VCaP (cell line): ENCODE results near the gene GPR65.
A peak's percentile ranks its signal among the peaks of the same experiment; 100 is the strongest.

Source experiments
- H3K27ac ChIP-seq: fragments of 450-650 bp; 2 replicates; pipeline ENCODE4 v1.5.1; 2017
- TF ChIP-seq, protein P1 (sequence below): fragments of 450-650 bp; conservative IDR thresholded peaks from 2 replicates; pipeline ENCODE4 v1.5.1; 2017; ENCODE audit warnings: mild to moderate bottlenecking, moderate library complexity

The GPR65 gene

DNA sequence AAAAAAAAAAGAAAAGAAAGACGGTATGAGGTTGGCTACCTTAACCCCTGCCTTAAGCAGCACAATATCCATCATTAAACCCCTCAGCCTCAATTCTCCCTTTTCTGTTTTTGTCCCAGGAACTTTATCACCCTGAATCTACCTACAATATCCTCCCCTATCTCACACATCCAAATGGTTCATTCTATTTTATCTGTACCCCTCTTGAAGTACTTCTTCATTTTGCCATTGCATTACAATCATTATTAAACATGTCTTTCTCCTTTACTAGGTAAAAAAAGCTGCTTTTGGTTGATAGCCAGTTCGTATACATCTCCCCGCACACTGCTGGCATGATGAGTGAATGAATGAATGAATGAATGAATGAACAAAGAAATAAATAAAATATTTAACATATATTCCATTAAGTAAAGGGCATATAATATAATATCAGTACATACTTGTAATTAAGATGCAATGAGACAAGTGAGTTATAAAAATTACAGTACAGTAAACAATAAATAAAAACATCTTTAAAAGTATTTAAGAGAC lies 364 bp upstream of the GPR65 start:
- H3K27ac ChIP-seq = no peak overlapping the region
- TF ChIP-seq, protein P1, sequence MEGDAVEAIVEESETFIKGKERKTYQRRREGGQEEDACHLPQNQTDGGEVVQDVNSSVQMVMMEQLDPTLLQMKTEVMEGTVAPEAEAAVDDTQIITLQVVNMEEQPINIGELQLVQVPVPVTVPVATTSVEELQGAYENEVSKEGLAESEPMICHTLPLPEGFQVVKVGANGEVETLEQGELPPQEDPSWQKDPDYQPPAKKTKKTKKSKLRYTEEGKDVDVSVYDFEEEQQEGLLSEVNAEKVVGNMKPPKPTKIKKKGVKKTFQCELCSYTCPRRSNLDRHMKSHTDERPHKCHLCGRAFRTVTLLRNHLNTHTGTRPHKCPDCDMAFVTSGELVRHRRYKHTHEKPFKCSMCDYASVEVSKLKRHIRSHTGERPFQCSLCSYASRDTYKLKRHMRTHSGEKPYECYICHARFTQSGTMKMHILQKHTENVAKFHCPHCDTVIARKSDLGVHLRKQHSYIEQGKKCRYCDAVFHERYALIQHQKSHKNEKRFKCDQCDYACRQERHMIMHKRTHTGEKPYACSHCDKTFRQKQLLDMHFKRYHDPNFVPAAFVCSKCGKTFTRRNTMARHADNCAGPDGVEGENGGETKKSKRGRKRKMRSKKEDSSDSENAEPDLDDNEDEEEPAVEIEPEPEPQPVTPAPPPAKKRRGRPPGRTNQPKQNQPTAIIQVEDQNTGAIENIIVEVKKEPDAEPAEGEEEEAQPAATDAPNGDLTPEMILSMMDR = no peak

DNA sequence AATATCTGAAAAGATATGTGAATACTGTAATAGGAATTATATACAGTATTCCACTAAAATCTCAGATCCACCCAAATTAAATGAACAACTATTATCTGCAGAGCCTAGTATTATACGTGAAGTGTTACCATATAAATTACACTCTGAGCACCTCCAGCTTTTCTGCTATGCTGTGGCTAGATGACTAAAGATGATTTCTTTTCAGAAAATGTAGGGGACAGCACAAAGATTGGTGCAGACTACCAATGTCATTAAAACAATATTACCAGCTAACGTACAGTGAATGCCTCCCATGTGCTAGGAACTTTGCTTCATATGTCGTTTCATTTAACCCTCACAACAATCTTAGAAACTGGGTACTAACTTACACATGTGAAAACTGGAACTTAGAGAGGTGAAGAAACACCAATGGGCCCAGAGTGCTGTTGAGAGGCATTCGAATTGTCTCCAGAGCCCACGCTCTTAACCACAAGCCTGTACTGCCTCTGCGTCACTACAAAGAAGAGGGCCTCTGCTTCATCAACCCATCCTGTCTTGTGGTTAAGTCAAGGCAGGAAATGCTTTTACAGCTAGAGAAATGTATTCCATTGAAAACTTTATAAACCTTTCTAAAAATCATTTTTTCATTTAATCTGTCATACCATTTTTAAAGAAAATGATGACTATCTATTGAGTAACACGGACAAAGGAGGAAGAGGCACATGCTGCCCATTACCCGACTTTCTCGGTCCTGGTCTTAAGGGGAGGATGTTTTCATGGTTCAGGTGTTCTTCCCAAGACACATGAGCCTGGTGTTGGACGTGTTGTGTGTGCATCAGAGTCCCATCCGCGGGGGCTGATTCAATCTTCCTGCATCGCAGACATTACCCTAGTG lies 1.3 kb downstream of the GPR65 start:
- TF ChIP-seq, protein P1 = no peak
- H3K27ac ChIP-seq = no peak overlapping the region

GRCh38 chr14:88007608-88008007 lies 2.7 kb downstream of the GPR65 start:
- TF ChIP-seq, protein P1 = no peak
- no peak overlapping the region for H3K27ac ChIP-seq

DNA sequence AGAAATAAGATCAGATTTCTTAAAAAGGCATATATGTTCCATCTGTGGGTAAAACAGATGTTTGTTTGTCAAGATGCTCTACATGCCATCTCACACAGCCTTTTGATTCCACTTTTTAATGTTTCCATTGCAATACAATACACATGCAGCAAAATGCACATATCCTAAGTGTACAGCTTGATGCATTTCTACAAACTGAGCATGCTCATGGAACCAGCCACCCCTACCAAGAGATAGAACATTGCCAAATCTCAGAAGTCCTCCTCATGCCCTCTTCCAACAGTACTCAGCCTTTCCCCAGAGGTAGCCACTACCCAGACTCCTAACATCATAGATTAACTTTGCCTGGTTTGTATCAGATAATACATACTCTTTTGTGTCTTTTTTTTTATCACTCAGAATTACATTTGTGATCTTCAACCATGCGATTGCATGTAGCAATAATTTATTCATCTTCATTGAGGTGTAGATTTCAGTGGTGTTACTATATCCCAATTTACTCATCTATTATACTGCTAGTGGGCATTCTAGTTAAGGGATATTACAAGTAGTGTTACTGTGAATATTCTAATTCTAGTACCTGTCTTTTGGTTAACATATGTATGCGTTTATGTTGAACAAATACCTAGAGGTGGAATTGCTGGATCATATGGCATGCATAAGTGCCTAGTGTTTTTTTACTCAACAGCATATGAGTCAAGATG lies 3.3 kb downstream of the GPR65 start:
- TF ChIP-seq, protein P1 = no peak
- H3K27ac ChIP-seq = no peak overlapping the region

DNA sequence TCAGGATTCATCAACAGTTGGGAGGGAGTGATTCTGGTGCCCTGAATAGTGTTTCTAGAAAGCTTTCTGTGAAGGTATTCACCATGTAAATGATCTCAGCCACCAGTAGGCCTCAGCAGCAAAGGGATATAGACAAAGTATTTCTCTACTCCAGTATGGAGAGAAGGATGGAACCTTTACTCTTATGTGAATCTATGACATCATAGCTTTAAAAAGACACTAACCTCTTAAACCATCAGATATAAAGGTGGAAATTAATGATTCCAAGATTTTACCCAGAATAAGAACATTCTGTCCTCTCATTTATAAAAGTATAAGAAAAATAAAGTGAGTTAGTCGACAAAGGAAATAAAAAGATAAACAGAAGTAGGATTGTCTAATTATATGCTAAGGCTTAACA lies 4.6 kb downstream of the GPR65 start:
- no peak overlapping the region; the same call in 1 of the 2 replicates for H3K27ac ChIP-seq
- TF ChIP-seq, protein P1 = no peak

DNA sequence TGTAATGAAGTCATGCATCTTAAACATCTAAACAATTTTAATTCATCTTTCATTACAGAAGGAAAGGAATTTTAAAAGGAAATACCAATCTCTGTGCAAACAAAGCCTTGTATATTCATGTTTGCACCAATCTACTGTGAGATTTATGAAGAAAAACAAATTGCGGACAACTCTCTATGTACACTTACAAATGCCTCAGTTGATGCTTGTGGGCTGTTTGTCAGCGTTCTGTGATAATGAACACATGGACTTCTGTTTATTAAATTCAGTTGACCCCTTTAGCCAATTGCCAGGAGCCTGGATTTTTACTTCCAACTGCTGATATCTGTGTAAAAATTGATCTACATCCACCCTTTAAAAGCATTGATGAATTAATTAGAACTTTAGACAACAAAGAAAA lies 5.4 kb downstream of the GPR65 start:
- TF ChIP-seq, protein P1 = no peak
- peak overlapping the region; percentile 53 for H3K27ac ChIP-seq

DNA sequence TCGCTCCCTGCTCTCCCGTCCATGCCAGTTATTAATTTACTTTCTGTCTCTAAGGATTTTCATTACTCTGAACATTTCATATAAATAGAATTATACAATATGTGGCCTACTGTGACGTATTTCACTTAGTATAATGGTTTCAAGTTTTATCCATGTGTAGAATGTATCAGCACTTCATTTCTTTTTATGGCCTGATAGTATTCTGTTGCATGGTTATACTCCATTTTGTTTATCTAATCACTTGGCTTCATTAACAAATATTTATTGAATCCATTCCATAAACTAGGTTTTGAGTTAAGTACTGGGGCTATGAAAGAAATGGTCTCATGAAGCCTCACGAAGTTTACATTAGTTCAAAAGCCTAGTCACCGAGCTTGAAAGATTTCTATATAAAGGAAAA lies 7.6 kb downstream of the GPR65 start:
- TF ChIP-seq, protein P1 = no peak
- H3K27ac ChIP-seq = no peak overlapping the region
